Left cardiac atrium (tissue), 4 donors: Measurements from ENCODE around the gene BRIP1. TPM values are rescaled to one million over a fixed set of nuclear protein-coding genes. Genes with fewer than 3 reads are reported as not detected.
"Not testable (repeated sequence)": the region's sequence is repeated elsewhere in the genome, so short reads cannot be mapped to it uniquely, and the experiment has no call there.

Experiments
- ATAC-seq, 2 donors: fragments of 200-7000 bp; cut with Tn5 transposase; one replicate each; pipeline ENCODE4 v1.9.1; 2020; ENCODE audit warnings: mild to moderate bottlenecking in 2 of 2, moderate library complexity in 2 of 2
- DNase-seq: peaks from one replicate; pipeline ENCODE4 v3.0.0-alpha.2; 2020
- intact Hi-C, 2 donors: fragments of 100-400 bp; cut with DNase I; formaldehyde crosslinking; loops; one replicate each; pipeline versions ENCODE4 v1.14.1 to v1.15.1; 2022 to 2023
- total RNA-seq, 2 donors: library from RNA; stranded (reverse); fragmentation: NEBNext Ultra II Directional; extraction: Animal tissue kit (Norgen Biotek cat#: 25700); gene quantifications; one replicate each; pipeline ENCODE4 v1.2.1, GENCODE V29; 2021
- donor health status: DM: no; HTN: yes; CAD: no.
- donor health status: DM: no; HTN: yes; CAD: no; lungs with severe emphysema.
- donor health status: DM: yes; HTN: yes; CAD: no.
- donor health status: Dilated cardiomyopathy.

The BRIP1 gene
- total RNA-seq, 2 donors from 2014 or later: 0.10 to 0.77 TPM

- intact Hi-C loops: no loop called here
- DNase-seq (no peak), ATAC-seq (no peak)
These were observed 169.2 kb downstream of the BRIP1 start for GRCh38 chr17:61694095-61694494.

GRCh38 chr17:61689610-61690180 lies 173.6 kb downstream of the BRIP1 start:
- ATAC-seq (no peak), DNase-seq (no peak)
- intact Hi-C loops: no loop called here

- intact Hi-C loops: no loop called here
- ATAC-seq (no peak), DNase-seq (no peak)
These were observed 175.6 kb downstream of the BRIP1 start for GRCh38 chr17:61687769-61688168.

GRCh38 chr17:61686113-61686512 lies 177.2 kb downstream of the BRIP1 start:
- ATAC-seq: no peak
- intact Hi-C loops: no loop called here

GRCh38 chr17:61684818-61685217 lies 178.5 kb downstream of the BRIP1 start:
- intact Hi-C loops: no loop called here
- ATAC-seq (no peak), DNase-seq (no peak)

More at GRCh38 chr17:61686113-61686512, 177.2 kb downstream of the BRIP1 start:
- DNase-seq: no peak

GRCh38 chr17:61684172-61684571 lies 179.2 kb downstream of the BRIP1 start:
- intact Hi-C loops: no loop called here
- ATAC-seq: no peak
- DNase-seq: no peak

GRCh38 chr17:61683466-61683865 lies 179.9 kb downstream of the BRIP1 start:
- DNase-seq (no peak), ATAC-seq (no peak)
- intact Hi-C loops: no loop called here

GRCh38 chr17:61680921-61681320 lies 182.4 kb downstream of the BRIP1 start:
- no peak for DNase-seq
- intact Hi-C loops: no loop called here
- no peak for ATAC-seq

GRCh38 chr17:61678339-61678738 lies 185.0 kb downstream of the BRIP1 start:
- no peak for ATAC-seq
- intact Hi-C loops: no loop called here

GRCh38 chr17:61677150-61677811 lies 186.0 kb downstream of the BRIP1 start:
- ATAC-seq, DNase-seq, intact Hi-C loops: not testable (repeated sequence)

More at GRCh38 chr17:61678339-61678738, 185.0 kb downstream of the BRIP1 start:
- no peak for DNase-seq

- intact Hi-C loops, DNase-seq, ATAC-seq: not testable (repeated sequence)
These were observed 186.8 kb downstream of the BRIP1 start for GRCh38 chr17:61676522-61676921.

- ATAC-seq, intact Hi-C loops, DNase-seq: not testable (repeated sequence)
These were observed 188.7 kb downstream of the BRIP1 start for GRCh38 chr17:61674609-61675008.

GRCh38 chr17:61673019-61673897 lies 190.1 kb downstream of the BRIP1 start:
- intact Hi-C loops, DNase-seq: not testable (repeated sequence)

GRCh38 chr17:61672140-61672539 lies 191.2 kb downstream of the BRIP1 start:
- no peak for DNase-seq
- ATAC-seq: no peak
- intact Hi-C loops: no loop called here

More at GRCh38 chr17:61673019-61673897, 190.1 kb downstream of the BRIP1 start:
- ATAC-seq: not testable (repeated sequence)

GRCh38 chr17:61670691-61671090 lies 192.6 kb downstream of the BRIP1 start:
- DNase-seq (no peak), ATAC-seq (no peak)
- intact Hi-C loops: no loop called here

- DNase-seq (no peak), ATAC-seq (no peak)
- intact Hi-C loops: no loop called here
These were observed 193.8 kb downstream of the BRIP1 start for GRCh38 chr17:61669522-61669921.

- DNase-seq (no peak), ATAC-seq (no peak)
- intact Hi-C loops: no loop called here
These were observed 194.8 kb downstream of the BRIP1 start for GRCh38 chr17:61668486-61668885.

- DNase-seq, intact Hi-C loops, ATAC-seq: not testable (repeated sequence)
These were observed 196.8 kb downstream of the BRIP1 start for GRCh38 chr17:61666406-61667088.

GRCh38 chr17:61663310-61663709 lies 200.0 kb downstream of the BRIP1 start:
- ATAC-seq (no peak), DNase-seq (no peak)
- intact Hi-C loops: no loop called here
